Epidermal melanocyte (primary cell): ENCODE results near the gene DPP10.
"Not testable (repeated sequence)": the region's sequence is repeated elsewhere in the genome, so short reads cannot be mapped to it uniquely, and the experiment has no call there.

Source experiments
- DNase-seq: peaks from one replicate; pipeline ENCODE4 v3.0.0; 2011; ENCODE audit warnings: low spot score; ENCODE audit not compliant: insufficient read length

DPP10 gene

DNA sequence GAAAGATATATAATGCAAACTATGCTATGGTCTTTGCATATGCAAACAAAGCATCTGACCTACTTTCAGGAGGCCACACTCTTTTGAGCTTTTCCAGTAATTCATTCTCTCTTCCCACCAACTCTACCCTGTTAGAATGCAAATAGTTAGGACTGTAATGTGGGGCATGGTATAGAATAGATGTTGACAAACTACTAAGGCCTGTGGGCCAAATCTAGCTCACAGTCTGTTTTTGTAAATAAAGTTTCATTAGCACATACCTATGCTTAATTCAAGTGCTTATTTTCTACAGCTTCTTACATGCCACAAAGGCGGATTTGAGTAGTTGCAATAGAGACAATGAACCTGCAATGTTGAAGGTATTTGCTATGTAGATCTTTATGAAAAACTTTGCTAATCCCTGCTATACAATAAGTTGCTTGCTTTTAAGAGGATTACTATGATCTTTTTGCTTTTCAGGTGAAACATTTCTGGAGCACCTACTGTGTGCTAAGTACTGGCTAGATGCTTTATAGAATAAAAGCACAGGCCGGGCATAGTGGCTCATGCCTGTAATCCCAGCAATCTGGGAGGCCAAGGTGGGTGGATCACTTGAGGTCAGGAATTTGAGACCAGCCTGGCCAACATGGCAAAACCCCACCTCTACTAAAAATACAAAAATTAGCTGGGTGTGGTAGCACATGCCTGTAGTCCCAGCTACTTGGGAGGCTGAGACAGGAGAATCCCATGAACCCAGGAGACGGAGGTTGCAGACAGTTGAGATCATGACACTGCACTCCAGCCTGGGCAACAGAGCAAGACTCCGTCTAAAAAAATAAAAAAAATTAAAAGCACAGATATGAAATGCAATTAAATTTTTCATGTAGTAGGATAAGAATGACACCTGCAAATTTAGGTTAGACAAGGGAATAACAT, 267.8 kb downstream of the DPP10 start:
- no peak for DNase-seq

DNA sequence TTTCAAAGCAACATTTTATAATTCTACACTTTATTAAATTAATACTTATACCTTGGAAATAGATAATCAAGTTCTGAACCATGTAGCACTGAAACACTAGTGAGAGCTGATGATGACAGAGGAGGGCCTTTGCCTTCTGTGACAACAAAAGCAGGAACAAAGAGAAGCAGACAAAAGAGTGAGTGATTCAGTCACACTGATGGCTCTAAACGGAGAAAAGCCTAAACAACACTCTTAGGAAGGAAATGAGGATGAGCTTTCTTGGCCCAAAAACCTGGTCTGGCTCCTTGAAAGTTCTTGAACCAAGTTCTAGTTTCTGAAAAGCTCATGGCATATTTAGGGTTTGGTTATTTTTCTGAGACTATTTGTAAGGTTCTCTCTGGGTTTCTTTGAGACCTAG, 271.9 kb downstream of the DPP10 start:
- DNase-seq: no peak

DNA sequence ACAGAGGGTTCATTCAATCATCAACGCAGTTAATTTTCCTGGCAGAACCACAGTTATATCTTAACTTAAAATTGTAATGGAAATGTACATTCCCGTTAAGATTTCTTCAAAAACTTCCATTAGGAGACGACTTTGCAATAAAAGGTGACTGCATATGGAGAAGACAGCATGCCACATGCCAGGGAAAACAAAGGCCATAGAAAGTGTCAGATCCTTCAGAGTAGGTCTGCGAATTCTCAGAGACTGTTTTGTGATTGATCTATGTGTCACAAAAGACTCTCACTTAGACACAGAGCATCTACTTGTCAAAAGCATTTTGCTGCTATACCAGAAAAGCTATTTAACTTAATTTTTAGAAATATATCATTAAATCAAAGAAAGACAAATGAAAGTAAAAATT, 274.6 kb downstream of the DPP10 start:
- no peak for DNase-seq

GRCh38 chr2:114724454-114724853, 282.0 kb downstream of the DPP10 start:
- DNase-seq: no peak

DNA sequence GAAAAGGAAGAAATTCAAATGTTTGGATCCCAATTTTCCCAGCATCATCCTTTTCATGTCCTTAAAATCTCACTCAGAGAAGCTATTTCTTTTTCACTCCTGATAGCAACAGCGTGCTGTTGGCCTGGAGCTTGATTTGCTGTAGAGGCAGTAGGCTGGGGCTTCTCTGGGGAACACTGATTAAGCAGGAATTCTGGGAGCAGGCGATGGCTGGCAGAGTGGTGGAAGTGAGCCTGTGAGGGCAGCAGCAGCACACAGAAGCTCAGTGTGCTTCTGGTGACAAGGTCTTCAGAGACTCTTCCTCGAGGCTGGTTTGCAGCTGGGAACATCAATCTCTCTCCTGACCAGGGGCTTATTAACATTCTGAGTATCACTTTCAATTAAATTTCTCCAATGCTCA, 284.6 kb downstream of the DPP10 start:
- DNase-seq: no peak

DNA sequence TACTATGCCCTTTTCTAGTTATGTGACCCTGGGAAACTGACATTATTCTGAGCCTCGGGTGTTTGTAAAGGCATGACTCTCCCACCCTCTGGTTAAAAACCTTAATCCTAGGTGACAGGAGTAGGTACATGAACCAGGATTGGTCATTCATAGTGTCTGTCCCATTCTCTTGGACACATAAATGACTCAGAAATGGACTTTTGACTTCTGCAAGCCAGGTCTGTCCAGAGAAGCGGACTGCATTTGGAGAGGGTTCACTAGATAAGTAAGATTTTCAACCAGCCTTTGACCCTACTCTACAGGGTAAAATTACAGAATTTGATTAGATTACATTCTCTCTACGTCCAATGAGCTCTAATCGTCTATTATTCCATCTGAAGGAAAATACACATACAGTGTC, 285.9 kb downstream of the DPP10 start:
- no peak for DNase-seq

GRCh38 chr2:114729026-114729425, 286.6 kb downstream of the DPP10 start:
- DNase-seq: no peak

GRCh38 chr2:114735126-114735525, 292.7 kb downstream of the DPP10 start:
- DNase-seq: no peak

- no peak for DNase-seq
These were observed 299.8 kb downstream of the DPP10 start for GRCh38 chr2:114742245-114742644.

DNA sequence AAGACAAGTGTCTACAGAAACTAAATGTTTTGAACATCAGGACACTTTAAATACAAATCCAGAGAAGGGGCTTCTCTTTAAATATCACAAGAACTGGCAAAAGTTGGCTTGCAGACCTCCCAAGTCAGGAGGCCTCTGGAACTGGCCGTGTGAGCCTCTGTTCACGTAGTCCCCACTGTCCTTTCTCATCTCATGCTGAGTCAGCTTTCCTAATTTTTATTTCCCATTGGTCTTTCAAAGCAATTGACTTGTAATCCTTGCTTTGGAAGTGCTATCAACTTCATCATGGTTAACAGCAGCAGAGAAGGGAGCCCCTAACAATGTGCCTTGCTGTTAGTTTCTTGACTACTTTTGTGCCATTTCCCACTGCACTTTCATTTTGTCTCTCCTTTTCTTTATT, 303.3 kb downstream of the DPP10 start:
- DNase-seq: no peak

- DNase-seq: not testable (repeated sequence)
These were observed 305.7 kb downstream of the DPP10 start for GRCh38 chr2:114748175-114748574.

DNA sequence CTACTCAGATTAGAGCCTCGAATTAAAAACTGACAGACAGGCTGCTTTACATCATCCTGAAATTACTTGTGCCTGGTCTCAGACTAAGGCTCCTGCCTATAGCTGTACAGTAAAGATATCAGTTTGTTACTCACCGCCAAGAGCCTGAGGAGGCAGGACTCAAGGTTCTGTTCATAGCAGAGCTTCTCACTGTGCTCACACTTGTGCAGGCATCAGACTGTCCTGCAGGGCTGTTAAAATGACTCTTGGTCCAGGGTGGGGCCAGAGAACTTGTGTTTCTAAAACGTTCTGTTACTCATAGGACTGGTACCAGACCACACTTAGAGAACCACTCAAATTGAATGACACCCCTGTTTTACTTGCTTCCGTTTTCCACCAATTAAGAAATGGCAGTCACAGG, 310.0 kb downstream of the DPP10 start:
- DNase-seq: no peak

DNA sequence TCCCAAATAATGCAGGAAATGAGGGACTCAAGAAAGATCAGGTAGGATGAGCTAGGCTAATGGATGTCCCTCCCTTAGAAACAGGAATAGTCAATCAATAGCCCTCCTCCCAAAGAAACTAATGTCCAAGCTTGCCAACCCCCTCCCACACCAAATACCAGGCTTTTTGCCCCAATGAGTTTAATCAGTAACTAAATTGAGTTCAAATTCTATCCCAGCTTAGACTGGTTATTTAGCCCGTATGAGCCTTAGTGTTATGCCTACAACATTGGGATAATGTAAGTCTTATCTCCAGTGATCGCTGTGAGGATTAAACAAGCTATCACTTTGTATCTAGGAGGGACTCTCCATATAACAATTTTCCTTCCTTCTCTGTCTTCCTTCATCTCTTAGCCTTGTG, 310.7 kb downstream of the DPP10 start:
- DNase-seq: no peak

DNA sequence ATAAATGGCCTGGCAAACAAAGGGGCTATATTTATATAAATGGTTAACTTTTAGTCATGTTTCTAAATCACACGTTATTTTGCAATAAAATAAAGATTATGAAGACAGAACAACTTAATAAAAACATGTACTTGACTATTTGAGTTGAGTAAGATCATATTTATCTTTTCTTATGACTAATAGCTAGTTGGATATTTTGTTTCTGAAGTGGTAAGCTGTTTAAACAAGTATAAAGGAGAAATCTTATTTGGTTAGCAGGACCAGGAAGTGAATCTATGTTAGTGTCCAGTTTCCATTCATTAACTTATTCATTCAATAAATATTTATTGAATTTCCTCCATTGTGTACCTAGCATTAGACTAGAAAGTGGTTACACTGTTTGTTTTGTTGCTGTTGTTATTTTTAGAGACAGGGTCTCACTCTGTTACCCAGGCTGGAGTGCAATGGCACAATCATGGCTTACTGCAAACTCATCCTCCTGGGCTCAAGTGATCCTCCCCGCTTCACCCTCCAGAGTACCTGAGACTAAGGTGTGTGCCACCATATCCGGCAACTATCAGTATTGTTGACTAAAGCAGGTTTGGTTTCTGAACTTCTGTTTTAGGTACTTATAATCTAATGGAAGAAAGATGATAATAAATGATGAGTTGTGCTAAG, 312.6 kb downstream of the DPP10 start:
- DNase-seq: no peak

DNA sequence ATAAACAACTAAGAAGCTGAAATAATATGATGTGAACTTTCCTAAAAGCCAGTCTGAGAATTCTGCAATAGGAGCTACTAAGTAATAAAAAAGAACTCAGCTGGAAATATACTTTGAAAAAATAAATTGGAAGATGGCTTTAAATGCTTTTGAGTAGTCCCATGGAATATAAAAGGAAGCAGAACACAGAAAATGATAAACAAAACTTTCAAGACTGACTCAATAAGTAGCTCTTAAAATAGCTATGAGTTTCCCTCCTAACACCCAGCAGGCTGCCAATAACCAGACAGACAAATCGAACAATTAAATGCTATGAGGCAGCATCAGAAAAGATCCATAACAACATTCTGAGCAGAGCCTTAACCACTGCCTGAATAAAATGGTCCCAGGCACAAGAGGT, 319.9 kb downstream of the DPP10 start:
- DNase-seq: no peak

- DNase-seq: no peak
These were observed 320.5 kb downstream of the DPP10 start for GRCh38 chr2:114762986-114763385.

DNA sequence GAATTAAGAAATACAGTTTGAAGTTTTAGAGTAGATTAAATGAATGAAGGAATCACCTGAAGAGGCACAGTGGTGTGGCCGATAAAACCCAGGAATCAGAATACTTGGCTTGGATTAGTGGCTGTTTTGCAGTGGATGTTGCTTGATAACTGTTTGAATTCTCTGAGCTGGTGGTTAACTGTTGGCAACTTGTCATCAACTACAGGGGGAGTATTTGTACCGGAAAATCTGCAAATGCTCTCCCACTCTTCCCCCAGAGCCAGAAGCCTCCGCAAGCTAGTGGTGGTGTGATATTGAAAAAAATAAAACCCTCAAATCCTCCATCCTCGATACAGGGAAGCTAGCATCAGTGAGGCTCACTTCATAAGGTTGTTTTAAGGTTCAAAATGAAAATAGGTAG, 326.7 kb downstream of the DPP10 start:
- DNase-seq: no peak

DNA sequence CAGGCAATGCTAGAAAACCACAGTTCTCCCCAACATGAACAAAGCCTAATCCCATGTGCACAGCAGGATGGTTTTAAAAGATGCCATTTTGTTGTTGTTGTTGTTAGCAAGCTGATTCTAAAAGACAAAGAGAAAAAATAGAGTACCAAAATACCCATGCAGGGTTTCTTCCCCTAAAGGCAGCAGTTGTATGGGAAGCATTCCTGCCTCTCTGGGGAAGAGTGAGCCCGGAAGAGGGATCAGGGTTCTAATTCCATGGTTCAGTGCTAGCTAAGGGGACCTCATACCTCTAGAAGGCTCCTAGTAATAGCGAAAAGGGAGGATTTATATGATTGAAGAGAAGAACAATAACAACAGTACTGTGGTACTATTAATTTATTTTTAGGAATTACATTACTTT, 327.6 kb downstream of the DPP10 start:
- DNase-seq: no peak

- no peak for DNase-seq
These were observed 341.6 kb downstream of the DPP10 start for GRCh38 chr2:114784046-114784445.

- DNase-seq: no peak
These were observed 342.6 kb downstream of the DPP10 start for GRCh38 chr2:114784890-114785583.

DNA sequence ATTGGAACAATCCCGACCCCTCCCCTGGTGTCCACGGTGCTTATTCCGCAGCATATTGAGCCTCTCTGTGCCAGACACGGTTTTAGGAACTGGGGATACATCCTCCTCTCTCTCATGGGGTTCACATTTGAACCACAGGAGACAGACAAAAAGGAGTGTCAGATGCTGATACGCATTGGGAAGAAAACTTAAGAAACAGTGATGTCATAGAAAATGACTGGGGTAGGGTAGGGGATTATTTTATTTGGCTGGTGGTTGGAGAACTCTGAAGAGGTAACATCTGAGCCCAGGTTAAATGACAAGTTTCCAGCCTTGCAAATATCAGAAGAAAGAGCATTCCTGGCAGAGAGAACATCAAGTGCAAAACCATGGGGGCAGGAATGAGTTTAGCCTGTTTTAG, 344.5 kb downstream of the DPP10 start:
- no peak for DNase-seq

DNA sequence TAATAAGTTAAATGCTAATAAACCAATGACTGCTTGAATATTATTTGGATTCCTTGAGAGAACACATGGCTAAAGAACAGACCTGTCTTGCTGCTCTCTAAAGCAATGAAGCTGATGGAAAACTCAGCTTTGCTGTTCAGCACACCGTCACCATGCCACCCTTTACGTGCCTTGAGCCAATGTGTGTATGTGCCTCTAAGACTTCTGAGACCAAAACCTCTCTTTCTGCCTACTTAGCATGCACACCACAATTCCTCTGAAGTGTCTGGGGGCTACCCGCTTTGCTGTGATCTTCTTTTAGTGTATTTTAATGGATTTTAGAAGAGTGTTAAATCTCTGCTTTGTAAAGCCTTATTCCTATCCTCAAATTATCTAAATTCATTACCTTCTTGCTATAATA, 345.0 kb downstream of the DPP10 start:
- no peak for DNase-seq
